22Rv1 (cell line): ENCODE results near the gene PRKAR1B.

ENCODE experiments used
- H3K27ac ChIP-seq: fragments of 450-650 bp; 2 replicates; pipeline ENCODE4 v1.5.1; 2017
- ZFX ChIP-seq: fragments of 450-650 bp; IDR thresholded peaks from 2 replicates; pipeline ENCODE4 v1.6.1; 2017; ENCODE audit warnings: antibody characterized with exemption, borderline replicate concordance
- TF ChIP-seq, protein P1 (sequence below): fragments of 450-650 bp; IDR thresholded peaks from 2 replicates; pipeline ENCODE4 v1.5.1; 2017; ENCODE audit warnings: mild to moderate bottlenecking

Gene PRKAR1B

DNA sequence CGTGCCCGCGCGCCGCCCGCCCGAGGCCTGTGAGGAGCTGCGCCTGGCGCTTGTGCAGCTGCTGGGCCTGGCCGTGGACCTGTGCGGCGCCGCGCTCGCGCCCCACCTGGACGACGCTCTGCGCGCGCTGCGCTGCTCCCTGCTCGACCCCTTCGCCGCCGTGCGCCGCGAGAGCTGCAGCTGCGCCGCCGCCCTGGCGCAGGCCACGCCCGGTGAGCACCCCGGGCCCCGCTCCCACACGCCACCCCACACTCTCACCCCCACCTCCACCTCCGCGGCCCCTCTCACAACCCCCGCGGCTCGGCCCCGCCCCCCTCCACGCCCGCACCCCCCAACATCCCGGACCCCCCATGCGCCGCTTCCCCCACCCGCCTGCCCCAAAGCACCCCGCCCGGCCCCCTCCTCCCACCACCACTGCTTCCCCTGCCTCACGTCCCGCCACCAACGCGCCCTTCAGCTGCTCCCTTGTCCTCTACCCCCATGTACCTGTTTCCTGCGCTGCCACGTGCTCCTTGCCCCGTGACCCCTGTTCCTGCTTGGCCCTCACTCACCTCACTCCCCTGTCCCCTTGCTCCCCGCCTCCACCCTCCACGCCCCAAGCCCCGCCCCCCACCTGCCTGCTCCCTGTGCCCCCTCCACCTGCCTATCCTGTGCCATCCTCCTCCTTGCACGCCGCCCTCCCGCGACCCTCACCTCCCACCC is at the start of gene PRKAR1B:
TSS of gene PRKAR1B (minus strand) at position 178 of the 702 bp plus-strand sequence. CDS start 15,776 bp downstream, outside the sequence.
- peak within 1 kb of the TSS; percentile 81 for H3K27ac ChIP-seq
- no peak for TF ChIP-seq ZFX
- TF ChIP-seq, protein P1, sequence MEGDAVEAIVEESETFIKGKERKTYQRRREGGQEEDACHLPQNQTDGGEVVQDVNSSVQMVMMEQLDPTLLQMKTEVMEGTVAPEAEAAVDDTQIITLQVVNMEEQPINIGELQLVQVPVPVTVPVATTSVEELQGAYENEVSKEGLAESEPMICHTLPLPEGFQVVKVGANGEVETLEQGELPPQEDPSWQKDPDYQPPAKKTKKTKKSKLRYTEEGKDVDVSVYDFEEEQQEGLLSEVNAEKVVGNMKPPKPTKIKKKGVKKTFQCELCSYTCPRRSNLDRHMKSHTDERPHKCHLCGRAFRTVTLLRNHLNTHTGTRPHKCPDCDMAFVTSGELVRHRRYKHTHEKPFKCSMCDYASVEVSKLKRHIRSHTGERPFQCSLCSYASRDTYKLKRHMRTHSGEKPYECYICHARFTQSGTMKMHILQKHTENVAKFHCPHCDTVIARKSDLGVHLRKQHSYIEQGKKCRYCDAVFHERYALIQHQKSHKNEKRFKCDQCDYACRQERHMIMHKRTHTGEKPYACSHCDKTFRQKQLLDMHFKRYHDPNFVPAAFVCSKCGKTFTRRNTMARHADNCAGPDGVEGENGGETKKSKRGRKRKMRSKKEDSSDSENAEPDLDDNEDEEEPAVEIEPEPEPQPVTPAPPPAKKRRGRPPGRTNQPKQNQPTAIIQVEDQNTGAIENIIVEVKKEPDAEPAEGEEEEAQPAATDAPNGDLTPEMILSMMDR: no peak

- no peak overlapping the region for H3K27ac ChIP-seq
- TF ChIP-seq, protein P1: no peak
- TF ChIP-seq ZFX: no peak
Measured at GRCh38 chr7:776381-776780, 49.3 kb upstream of the PRKAR1B start.

DNA sequence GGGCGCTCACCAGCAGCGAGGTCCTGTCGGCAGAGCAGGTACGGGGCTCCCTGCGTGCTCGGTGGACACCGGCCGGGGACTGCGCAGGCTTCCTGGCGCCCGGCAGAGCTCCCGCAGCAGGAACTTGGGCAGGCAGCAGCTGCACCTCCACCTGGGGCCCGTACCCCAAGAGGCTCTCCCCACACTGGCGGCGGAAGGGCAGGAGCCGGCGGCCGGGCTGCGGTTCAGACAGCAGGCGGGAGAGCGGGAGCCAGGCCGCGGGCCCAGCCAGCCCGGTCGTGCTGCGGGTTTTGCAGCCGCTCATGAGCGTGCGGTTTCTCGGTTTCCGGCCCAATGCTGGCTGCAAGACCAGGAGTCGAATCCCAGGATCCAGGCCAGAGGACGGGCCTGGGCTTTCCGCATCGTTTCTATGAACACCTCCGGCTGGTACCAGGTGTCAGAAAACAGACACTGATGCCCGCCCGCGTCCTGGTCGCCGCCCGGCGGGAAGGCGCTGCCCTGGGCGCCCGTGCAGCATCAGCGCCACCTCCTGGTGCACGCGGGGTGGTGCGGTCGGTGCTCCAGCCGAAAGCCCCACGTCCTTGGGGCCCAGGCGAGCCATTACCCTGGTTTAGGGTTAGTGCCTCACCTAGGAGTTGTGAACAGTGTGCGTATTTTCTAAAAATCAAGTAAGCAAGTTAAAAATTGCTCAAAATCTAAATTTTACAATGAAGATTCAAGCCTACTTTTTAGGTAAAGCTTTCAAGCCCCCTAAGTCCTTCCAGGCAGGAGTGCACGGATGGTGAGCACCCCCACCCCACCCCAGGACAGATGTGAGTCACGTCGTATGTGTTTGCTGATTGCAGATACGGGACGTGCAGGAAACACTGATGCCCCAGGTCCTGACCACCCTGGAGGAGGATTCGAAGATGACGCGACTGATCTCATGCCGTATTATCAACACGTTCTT is 47.4 kb upstream of the PRKAR1B start:
- TF ChIP-seq, protein P1: peak; percentile 99
- TF ChIP-seq ZFX: no peak
- H3K27ac ChIP-seq: no peak overlapping the region

- no peak overlapping the region for H3K27ac ChIP-seq
- TF ChIP-seq ZFX: no peak
- TF ChIP-seq, protein P1: no peak
Measured at GRCh38 chr7:773622-773915, 46.5 kb upstream of the PRKAR1B start.

- H3K27ac ChIP-seq: no peak overlapping the region
- no peak for TF ChIP-seq ZFX
- TF ChIP-seq, protein P1: no peak
Measured at GRCh38 chr7:772861-773621, 46.0 kb upstream of the PRKAR1B start.

- TF ChIP-seq ZFX: no peak
- TF ChIP-seq, protein P1: no peak
- H3K27ac ChIP-seq: no peak overlapping the region
Measured at GRCh38 chr7:772392-772791, 45.3 kb upstream of the PRKAR1B start.

DNA sequence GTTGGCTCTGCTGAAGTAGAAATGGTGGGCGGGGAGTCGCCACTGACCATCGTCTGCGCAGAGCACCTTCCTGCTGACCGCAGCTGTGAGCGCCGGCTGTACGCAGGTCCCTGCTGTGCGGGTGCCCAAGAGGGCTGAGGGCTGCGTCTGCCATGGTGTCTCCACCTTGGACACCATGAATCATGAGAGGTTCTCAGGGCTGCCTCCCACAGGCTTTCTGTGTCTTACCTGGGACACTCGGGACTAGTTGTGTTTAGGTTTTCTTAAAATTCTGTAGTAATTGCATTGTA is 44.9 kb upstream of the PRKAR1B start:
- H3K27ac ChIP-seq: no peak overlapping the region
- TF ChIP-seq, protein P1: no peak
- TF ChIP-seq ZFX: no peak
